Measurements from ENCODE around the gene NATD1.
A peak's percentile ranks its signal among the peaks of the same experiment; 100 is the strongest.

The NATD1 gene

GRCh38 chr17:21250854-21251253, 2.4 kb downstream of the NATD1 start:
- no peak overlapping the region for H3K4me3 ChIP-seq (ENCODE audit: low read length)
- DNase-seq (ENCODE audit: low read depth) = no peak
- no peak for TF ChIP-seq CTCF (IDR thresholded peaks at IDR 0.05; ENCODE audit: insufficient read depth, low read depth, low read length, missing control alignments)

DNA sequence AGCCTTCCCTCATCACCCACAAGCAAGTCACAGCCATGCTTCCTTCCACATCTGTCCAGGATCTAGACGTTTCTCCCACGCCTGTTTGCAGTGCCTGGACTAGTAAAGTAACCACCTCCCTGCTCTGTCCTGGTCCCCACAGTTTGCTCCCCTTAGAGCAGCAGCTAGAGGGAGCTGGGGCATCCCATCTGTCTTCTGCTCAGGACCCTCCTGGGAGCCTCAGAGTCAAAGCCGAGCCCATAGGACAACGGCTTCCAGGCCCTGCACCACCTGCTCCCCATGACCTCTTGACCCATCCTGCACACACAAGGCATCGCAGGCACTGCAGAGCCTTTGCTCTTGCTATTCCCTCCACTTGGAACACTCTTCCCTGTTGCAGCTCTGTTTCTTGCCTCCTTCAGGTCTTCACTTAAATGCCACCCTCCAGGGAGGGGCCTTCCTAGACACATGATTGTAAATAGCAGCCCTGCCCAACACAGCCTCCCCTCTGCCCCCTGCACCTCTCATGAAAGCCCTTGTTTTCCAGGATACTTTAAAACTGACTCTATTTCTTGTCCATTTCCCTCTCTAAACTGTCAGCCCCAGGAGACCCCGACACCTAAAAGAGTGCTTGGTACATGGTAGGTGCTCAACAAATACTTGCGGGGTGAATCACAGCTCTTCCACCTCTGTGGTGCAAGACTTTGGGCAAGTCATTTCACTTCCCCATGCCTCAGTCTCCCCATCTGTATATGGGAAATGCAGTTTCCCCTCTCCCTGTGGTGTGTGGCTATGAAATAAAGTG, 3.1 kb downstream of the NATD1 start:
- DNase-seq (ENCODE audit: low read depth) = peak; percentile 24
- no peak overlapping the region for H3K4me3 ChIP-seq (ENCODE audit: low read length)
- no peak for TF ChIP-seq CTCF (IDR thresholded peaks at IDR 0.05; ENCODE audit: insufficient read depth, low read depth, low read length, missing control alignments)

- no peak for TF ChIP-seq CTCF (IDR thresholded peaks at IDR 0.05; ENCODE audit: insufficient read depth, low read depth, low read length, missing control alignments)
- no peak for DNase-seq (ENCODE audit: low read depth)
Observed at GRCh38 chr17:21249086-21249795, 4.0 kb downstream of the NATD1 start.

GRCh38 chr17:21248500-21248899, 4.7 kb downstream of the NATD1 start:
- DNase-seq (ENCODE audit: low read depth) = no peak
- H3K4me3 ChIP-seq (ENCODE audit: low read length) = no peak overlapping the region
- no peak for TF ChIP-seq CTCF (IDR thresholded peaks at IDR 0.05; ENCODE audit: insufficient read depth, low read depth, low read length, missing control alignments)

More at GRCh38 chr17:21249086-21249795, 4.0 kb downstream of the NATD1 start:
- H3K4me3 ChIP-seq (ENCODE audit: low read length) = no peak overlapping the region

DNA sequence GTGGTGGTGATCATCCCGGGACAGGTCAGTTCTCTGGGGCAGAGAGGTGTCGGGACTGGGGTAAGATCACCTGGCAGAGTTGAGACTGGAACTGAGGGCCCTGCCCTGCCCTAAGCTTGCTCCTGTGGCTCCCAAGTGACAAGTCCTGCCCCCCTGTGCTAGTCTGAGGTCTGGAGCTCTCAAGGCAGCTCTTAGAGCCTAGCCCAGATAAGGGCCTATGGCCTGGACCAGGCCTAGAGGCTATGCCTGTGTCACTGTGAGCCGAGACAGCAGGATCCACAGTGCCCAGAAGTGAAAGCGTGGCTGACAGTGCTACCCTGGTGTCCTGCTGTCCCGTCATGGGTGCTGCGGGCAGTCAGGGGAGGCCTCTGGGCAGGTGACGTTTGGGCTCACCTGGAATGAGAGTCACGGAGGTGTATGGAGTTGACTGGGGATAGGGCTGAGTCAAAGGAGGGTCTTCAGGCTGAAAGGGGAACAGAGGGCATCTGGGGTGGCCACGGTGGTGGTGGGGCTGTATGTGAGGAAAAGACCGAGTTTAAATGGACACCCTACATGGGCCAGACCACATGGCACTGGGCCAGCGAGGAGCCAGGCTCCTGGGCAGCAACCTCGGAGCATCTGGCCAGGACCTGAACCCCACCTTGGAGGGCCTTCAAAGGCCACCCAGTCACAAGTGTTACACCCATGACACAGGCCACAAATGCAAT, 5.5 kb downstream of the NATD1 start:
- H3K4me3 ChIP-seq (ENCODE audit: low read length) = no peak overlapping the region
- no peak for DNase-seq (ENCODE audit: low read depth)
- no peak for TF ChIP-seq CTCF (IDR thresholded peaks at IDR 0.05; ENCODE audit: insufficient read depth, low read depth, low read length, missing control alignments)

- no peak for TF ChIP-seq CTCF (IDR thresholded peaks at IDR 0.05; ENCODE audit: insufficient read depth, low read depth, low read length, missing control alignments)
- no peak overlapping the region for H3K4me3 ChIP-seq (ENCODE audit: low read length)
- no peak for DNase-seq (ENCODE audit: low read depth)
Observed at GRCh38 chr17:21246698-21247097, 6.5 kb downstream of the NATD1 start.

Measured in epithelial cell of esophagus (primary cell).